Measurements from ENCODE around the gene SPNS3.

- no peak for TF ChIP-seq POLR2A (IDR thresholded peaks at IDR 0.05)
- no peak for TF ChIP-seq CTCF (IDR thresholded peaks at IDR 0.05)
Measured at GRCh38 chr17:4506175-4506813, 72.6 kb downstream of the SPNS3 start.
